HepG2 (cell line): Measurements from ENCODE around the gene NDEL1. TPM values are rescaled to one million over a fixed set of nuclear protein-coding genes. Genes with fewer than 3 reads are reported as not detected.

ENCODE experiments used
- ATAC-seq: fragments of 200-7000 bp; cut with Tn5 transposase; 3 replicates; pipeline ENCODE4 v1.9.1; 2020; ENCODE audit warnings: mild to moderate bottlenecking, moderate library complexity
- BruUV-seq: library from RNA; stranded (reverse); fragments of 400-500 nt; replicated peaks from 2 replicates; lab custom pipeline; 2021; lab: Mats Ljungman, UMichigan
- CTCF ChIA-PET: fragments of 300-600 bp; formaldehyde crosslinking; extraction: SDS; loops from one replicate; lab custom pipeline; 2021; ENCODE audit warnings: low total read pairs, inconsistent platforms, low intra/inter-chr PET ratio; lab: Yijun Ruan, JAX
- POLR2A ChIA-PET: fragments of 350-600 bp; sonication (Branson Sonifier 250); formaldehyde crosslinking; loops from one replicate; lab custom pipeline; 2020; ENCODE audit warnings: antibody characterized with exemption, inconsistent platforms; lab: Yijun Ruan, JAX
- DNase-seq: peaks from one replicate; pipeline ENCODE4 v3.0.0-alpha.2; 2015; ENCODE audit warnings: low spot score
- FAIRE-seq: peaks from 3 replicates; lab custom pipeline; 2011; peaks lifted over from hg19 to GRCh38; lab: Jason Lieb, UNC
- H2AFZ ChIP-seq: one replicate; pipeline ENCODE4 v1.6.1; 2011; ENCODE audit warnings: low read length, inconsistent platforms
- H3K27ac ChIP-seq: fragments of 300-600 bp; 3 replicates; pipeline ENCODE4 v1.8.0; 2011; ENCODE audit warnings: mixed run types, mild to moderate bottlenecking, mixed read lengths, low read length, inconsistent platforms; ENCODE audit not compliant: insufficient read depth; ENCODE audit errors: extremely low read length
- H3K27me3 ChIP-seq, 2 experiments: fragments of 200-600 bp in 1 of 2; 2 replicates in 1 of 2; 3 replicates in 1 of 2; pipeline versions ENCODE4 v1.6.0 to v1.8.0; 2011; ENCODE audit warnings: low read length in 2 of 2, mild to moderate bottlenecking in 2 of 2, moderate library complexity in 2 of 2, inconsistent platforms in 1 of 2; ENCODE audit not compliant: insufficient read depth in 2 of 2, control insufficient read depth in 1 of 2
- H3K36me3 ChIP-seq, 2 experiments: fragments of 200-600 bp in 1 of 2; replicated peaks in 1 of 2; 2 replicates in 1 of 2; 3 replicates in 1 of 2; pipeline versions ENCODE4 v1.5.1 to v1.8.0; 2011; ENCODE audit warnings: low read length in 2 of 2, inconsistent platforms in 1 of 2; ENCODE audit not compliant: insufficient read depth in 2 of 2, control insufficient read depth in 1 of 2
- H3K4me1 ChIP-seq: 2 replicates; pipeline ENCODE4 v1.5.1; 2012; ENCODE audit warnings: low read length, inconsistent platforms; ENCODE audit not compliant: insufficient read depth
- H3K4me2 ChIP-seq: 2 replicates; pipeline ENCODE4 v1.6.0; 2011; ENCODE audit warnings: low read depth, low read length, inconsistent platforms
- H3K4me3 ChIP-seq, 3 experiments: fragments of 200-600 bp in 1 of 3; sonication (generic), shearing (Covaris generic) in 1 of 3; replicated peaks in 1 of 3; 2 replicates each; pipeline ENCODE4 v1.5.1; 2011 to 2016; ENCODE audit warnings: low read length in 3 of 3, inconsistent platforms in 2 of 3, low read depth in 2 of 3, mild to moderate bottlenecking in 2 of 3, control low read depth in 1 of 3, mixed read lengths in 1 of 3; ENCODE audit not compliant: insufficient read depth in 1 of 3
- H3K79me2 ChIP-seq: one replicate; pipeline ENCODE4 v1.6.1; 2011; ENCODE audit warnings: low read length, inconsistent platforms; ENCODE audit not compliant: insufficient read depth
- H3K9ac ChIP-seq: 2 replicates; pipeline ENCODE4 v1.6.0; 2011; ENCODE audit warnings: mild to moderate bottlenecking, low read depth, low read length, inconsistent platforms; ENCODE audit not compliant: insufficient read depth
- H3K9me3 ChIP-seq: 2 replicates; pipeline ENCODE4 v1.5.1; 2012; ENCODE audit warnings: mild to moderate bottlenecking, low read length
- H4K20me1 ChIP-seq: 2 replicates; pipeline ENCODE4 v1.6.0; 2011; ENCODE audit warnings: inconsistent platforms, mild to moderate bottlenecking, low read length, moderate library complexity; ENCODE audit not compliant: insufficient read depth
- HMG20A ChIP-seq: IDR thresholded peaks from 2 replicates; pipeline ENCODE4 v1.6.1; 2016; ENCODE audit warnings: borderline replicate concordance
- MAX ChIP-seq: IDR thresholded peaks from 2 replicates; pipeline ENCODE4 v1.6.1; 2012; ENCODE audit warnings: inconsistent platforms
- MYC ChIP-seq: sonication (generic); formaldehyde crosslinking; IDR thresholded peaks from 2 replicates; pipeline ENCODE4 v1.9.0; 2021; ENCODE audit warnings: missing genetic modification reagents, borderline replicate concordance
- NR2C2 ChIP-seq: sonication (generic); formaldehyde crosslinking; IDR thresholded peaks from 2 replicates; pipeline ENCODE4 v1.4.0; 2020; ENCODE audit warnings: missing genetic modification reagents, mild to moderate bottlenecking, moderate library complexity, borderline replicate concordance
- NR2F1 ChIP-seq, 2 experiments: fragments of 450-650 bp in 1 of 2; formaldehyde crosslinking in 1 of 2; IDR thresholded peaks; 2 replicates each; pipeline versions ENCODE4 v1.5.0 to v1.6.1; 2016 to 2020; ENCODE audit warnings: mild to moderate bottlenecking in 1 of 2, missing compliant biosample characterization in 1 of 2, missing genetic modification reagents in 1 of 2, moderate library complexity in 1 of 2
- NR2F6 ChIP-seq, 2 experiments: IDR thresholded peaks; 2 replicates each; pipeline ENCODE4 v1.6.1; 2016; ENCODE audit warnings: antibody characterized with exemption in 1 of 2, mild to moderate bottlenecking in 1 of 2
- SALL1 ChIP-seq: sonication (generic); formaldehyde crosslinking; IDR thresholded peaks from 2 replicates; pipeline ENCODE4 v1.8.0; 2022; ENCODE audit warnings: mild to moderate bottlenecking, missing genetic modification reagents
- ZFX ChIP-seq: sonication (generic); formaldehyde crosslinking; IDR thresholded peaks from 2 replicates; pipeline ENCODE4 v1.4.0; 2020; ENCODE audit warnings: mild to moderate bottlenecking, low read depth, missing genetic modification reagents, moderate library complexity
- ZNF629 ChIP-seq: sonication (generic); formaldehyde crosslinking; conservative IDR thresholded peaks from 2 replicates; pipeline ENCODE4 v1.5.0; 2020; ENCODE audit warnings: missing genetic modification reagents
- ZSCAN25 ChIP-seq: sonication (generic); formaldehyde crosslinking; IDR thresholded peaks from 2 replicates; pipeline ENCODE4 v1.8.0; 2022; ENCODE audit warnings: mild to moderate bottlenecking, missing genetic modification reagents
- ZSCAN31 ChIP-seq: sonication (generic); formaldehyde crosslinking; IDR thresholded peaks from 2 replicates; pipeline ENCODE4 v1.5.0; 2020; ENCODE audit warnings: low read depth, mild to moderate bottlenecking, missing genetic modification reagents
- ZZZ3 ChIP-seq: sonication (generic); formaldehyde crosslinking; IDR thresholded peaks from 2 replicates; pipeline ENCODE4 v1.4.0; 2020; ENCODE audit warnings: missing genetic modification reagents, mild to moderate bottlenecking, borderline replicate concordance
- WGBS: methylation state at CpG from one replicate; pipeline ENCODE4 v1.1.6; 2017; ENCODE audit warnings: low lambda C conversion rate; 5-methylcytosine and 5-hydroxymethylcytosine counted together
- in situ Hi-C: cut with HindIII; loops from 2 replicates; pipeline ENCODE4 v1.10.0; 2017; ENCODE audit warnings: low pct_unique_long_range_greater_than_20kb; ENCODE audit not compliant: extremely low pct_ligation_motif_present
- intact Hi-C: fragments of 100-400 bp; cut with micrococcal nuclease; formaldehyde crosslinking; loops from one replicate; pipeline ENCODE4 v1.10.0; 2022; ENCODE audit not compliant: unreplicated experiment
- polyA plus RNA-seq, 8 experiments: library from polyadenylated mRNA; depleted of rRNA in 3 of 8; stranded (reverse) in 7 of 8; unstranded in 1 of 8; fragments of >200 nt; fragmentation: Illumina TruSeq in 4 of 8; extraction: Trizol in 4 of 8; gene quantifications; 2 replicates each; pipeline versions ENCODE4 v1.2.1 to v1.2.3, GENCODE V29; 2011 to 2016; ENCODE audit warnings: low read depth in 4 of 8, missing spikeins in 1 of 8, mixed read lengths in 1 of 8; ENCODE audit not compliant: insufficient read depth in 1 of 8
- total RNA-seq, 5 experiments: library from RNA; depleted of rRNA; stranded (reverse); fragments of >200 nt; fragmentation: Illumina TruSeq; extraction: Trizol; gene quantifications; 2 replicates each; pipeline ENCODE4 v1.2.3, GENCODE V29; 2016; ENCODE audit warnings: low read depth in 1 of 5
- TF ChIP-seq, protein P1 (sequence below): sonication (generic); formaldehyde crosslinking; IDR thresholded peaks from 2 replicates; pipeline ENCODE4 v1.5.1; 2020; ENCODE audit warnings: mild to moderate bottlenecking, missing genetic modification reagents, moderate library complexity
- TF ChIP-seq, protein P2 (sequence below): sonication (generic); formaldehyde crosslinking; IDR thresholded peaks from 2 replicates; pipeline ENCODE4 v1.4.0; 2020; ENCODE audit warnings: mild to moderate bottlenecking, low read depth, missing genetic modification reagents
- TF ChIP-seq, protein P3 (sequence below): sonication (generic); formaldehyde crosslinking; IDR thresholded peaks from 2 replicates; pipeline ENCODE4 v1.9.0; 2022; ENCODE audit warnings: missing genetic modification reagents, mild to moderate bottlenecking, borderline replicate concordance

NDEL1 gene
- total and polyA plus RNA-seq, 2 of the 13 experiments (the other 11 are each of a cell fraction or from before 2014, with no cell fraction given), result 59.8 to 153 TPM

DNA sequence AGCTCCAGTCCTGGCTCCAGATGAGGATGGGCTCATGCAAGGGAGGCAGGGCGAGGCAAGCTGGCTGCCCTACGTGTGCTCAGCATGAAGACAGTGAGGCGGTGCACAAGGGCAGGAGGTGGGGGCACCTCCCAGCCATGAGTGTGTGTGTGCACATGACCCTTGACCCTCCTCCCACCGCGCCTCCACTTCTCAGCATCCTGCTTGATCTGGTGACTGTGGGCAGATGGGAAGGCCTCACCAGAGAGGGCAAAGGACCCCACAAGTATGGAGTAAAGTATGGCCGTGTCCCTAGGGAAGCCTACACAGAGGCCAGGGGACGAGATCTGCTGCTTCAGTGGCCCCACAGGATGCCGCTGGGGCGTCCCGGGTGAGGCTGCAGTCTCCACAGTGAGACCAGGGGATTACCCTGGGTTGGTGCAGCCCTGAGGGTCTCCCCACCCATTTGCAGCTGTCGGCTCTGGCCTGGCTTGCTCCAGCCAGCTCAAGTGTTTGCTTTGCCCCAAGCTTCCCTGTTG lies 30.1 kb upstream of the NDEL1 start:
- in situ Hi-C loops, result loop anchor here (10.0 kb wide), 1 partner anchor 339 kb away; the partner anchor contains the start of gene CCDC42
- Histone ChIP-seq H3K27ac (no peak overlapping the region), H3K4me3 (peak overlapping the region in 2 of 3 experiments; percentile 24 to 62; a peak in 5 of 6 replicates), H3K4me2 (peak overlapping the region; percentile 69), H2AFZ (peak overlapping the region; percentile 49), H3K36me3 (no peaks in the 10 kb centered on the region), H3K4me1 (peaks cover 49% of the 10 kb centered on the region), H3K27me3 (no peaks in the 10 kb centered on the region), H3K79me2 (no peaks in the 10 kb centered on the region), H3K9me3 (no peaks in the 10 kb centered on the region), H3K9ac (peak overlapping the region; percentile 57), H4K20me1 (no peaks in the 10 kb centered on the region)
- POLR2A ChIA-PET, result interaction anchor here (3.2 kb wide), 1 partner anchor 30 kb away, joined by 16 read pairs; the partner anchor contains the start of gene NDEL1
- intact Hi-C loops, result no loop called here
- ATAC-seq (peak; percentile 59), DNase-seq (no peak), FAIRE-seq (no peak)
- CTCF ChIA-PET, result no interaction called here
- WGBS, result 27% methylated on average over 3 of the region's 11 CpGs
- no TSS peak for BruUV-seq
- TF ChIP-seq ZZZ3 (CRISPR knock-in tag) (0 out of 2 replicates have a peak, but pooled peaks have one; percentile 18), HMG20A (no peak), MAX (peak; percentile 51; the same call in 1 of the 2 replicates), NR2C2 (CRISPR knock-in tag) (peak; percentile 86), NR2F1 (CRISPR knock-in tag; IDR thresholded peaks at IDR 0.05) (0 out of 4 replicates have a peak, but pooled peaks of 1 of the 2 experiments have one; percentile 21), NR2F6 (IDR thresholded peaks at IDR 0.05) (peak; percentile 70; the same call in 1 of the 2 replicates), NR2F6 (CRISPR knock-in tag; IDR thresholded peaks at IDR 0.05) (peak; percentile 74), MYC (peak; percentile 62; the same call in 1 of the 2 replicates), ZNF629 (CRISPR knock-in tag) (0 out of 2 replicates have a peak, but pooled peaks have one; percentile 24), SALL1 (CRISPR knock-in tag) (peak; percentile 56; the same call in 1 of the 2 replicates), ZFX (CRISPR knock-in tag) (peak; percentile 71), ZSCAN31 (CRISPR knock-in tag) (0 out of 2 replicates have a peak, but pooled peaks have one; percentile 41), ZSCAN25 (CRISPR knock-in tag) (no peak)
- TF ChIP-seq, protein P1, sequence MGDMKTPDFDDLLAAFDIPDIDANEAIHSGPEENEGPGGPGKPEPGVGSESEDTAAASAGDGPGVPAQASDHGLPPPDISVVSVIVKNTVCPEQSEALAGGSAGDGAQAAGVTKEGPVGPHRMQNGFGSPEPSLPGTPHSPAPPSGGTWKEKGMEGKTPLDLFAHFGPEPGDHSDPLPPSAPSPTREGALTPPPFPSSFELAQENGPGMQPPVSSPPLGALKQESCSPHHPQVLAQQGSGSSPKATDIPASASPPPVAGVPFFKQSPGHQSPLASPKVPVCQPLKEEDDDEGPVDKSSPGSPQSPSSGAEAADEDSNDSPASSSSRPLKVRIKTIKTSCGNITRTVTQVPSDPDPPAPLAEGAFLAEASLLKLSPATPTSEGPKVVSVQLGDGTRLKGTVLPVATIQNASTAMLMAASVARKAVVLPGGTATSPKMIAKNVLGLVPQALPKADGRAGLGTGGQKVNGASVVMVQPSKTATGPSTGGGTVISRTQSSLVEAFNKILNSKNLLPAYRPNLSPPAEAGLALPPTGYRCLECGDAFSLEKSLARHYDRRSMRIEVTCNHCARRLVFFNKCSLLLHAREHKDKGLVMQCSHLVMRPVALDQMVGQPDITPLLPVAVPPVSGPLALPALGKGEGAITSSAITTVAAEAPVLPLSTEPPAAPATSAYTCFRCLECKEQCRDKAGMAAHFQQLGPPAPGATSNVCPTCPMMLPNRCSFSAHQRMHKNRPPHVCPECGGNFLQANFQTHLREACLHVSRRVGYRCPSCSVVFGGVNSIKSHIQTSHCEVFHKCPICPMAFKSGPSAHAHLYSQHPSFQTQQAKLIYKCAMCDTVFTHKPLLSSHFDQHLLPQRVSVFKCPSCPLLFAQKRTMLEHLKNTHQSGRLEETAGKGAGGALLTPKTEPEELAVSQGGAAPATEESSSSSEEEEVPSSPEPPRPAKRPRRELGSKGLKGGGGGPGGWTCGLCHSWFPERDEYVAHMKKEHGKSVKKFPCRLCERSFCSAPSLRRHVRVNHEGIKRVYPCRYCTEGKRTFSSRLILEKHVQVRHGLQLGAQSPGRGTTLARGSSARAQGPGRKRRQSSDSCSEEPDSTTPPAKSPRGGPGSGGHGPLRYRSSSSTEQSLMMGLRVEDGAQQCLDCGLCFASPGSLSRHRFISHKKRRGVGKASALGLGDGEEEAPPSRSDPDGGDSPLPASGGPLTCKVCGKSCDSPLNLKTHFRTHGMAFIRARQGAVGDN (CRISPR knock-in tag), result peak; percentile 74
- TF ChIP-seq, protein P2, sequence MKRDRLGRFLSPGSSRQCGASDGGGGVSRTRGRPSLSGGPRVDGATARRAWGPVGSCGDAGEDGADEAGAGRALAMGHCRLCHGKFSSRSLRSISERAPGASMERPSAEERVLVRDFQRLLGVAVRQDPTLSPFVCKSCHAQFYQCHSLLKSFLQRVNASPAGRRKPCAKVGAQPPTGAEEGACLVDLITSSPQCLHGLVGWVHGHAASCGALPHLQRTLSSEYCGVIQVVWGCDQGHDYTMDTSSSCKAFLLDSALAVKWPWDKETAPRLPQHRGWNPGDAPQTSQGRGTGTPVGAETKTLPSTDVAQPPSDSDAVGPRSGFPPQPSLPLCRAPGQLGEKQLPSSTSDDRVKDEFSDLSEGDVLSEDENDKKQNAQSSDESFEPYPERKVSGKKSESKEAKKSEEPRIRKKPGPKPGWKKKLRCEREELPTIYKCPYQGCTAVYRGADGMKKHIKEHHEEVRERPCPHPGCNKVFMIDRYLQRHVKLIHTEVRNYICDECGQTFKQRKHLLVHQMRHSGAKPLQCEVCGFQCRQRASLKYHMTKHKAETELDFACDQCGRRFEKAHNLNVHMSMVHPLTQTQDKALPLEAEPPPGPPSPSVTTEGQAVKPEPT (CRISPR knock-in tag), result 0 out of 2 replicates have a peak, but pooled peaks have one; percentile 51
- TF ChIP-seq, protein P3, sequence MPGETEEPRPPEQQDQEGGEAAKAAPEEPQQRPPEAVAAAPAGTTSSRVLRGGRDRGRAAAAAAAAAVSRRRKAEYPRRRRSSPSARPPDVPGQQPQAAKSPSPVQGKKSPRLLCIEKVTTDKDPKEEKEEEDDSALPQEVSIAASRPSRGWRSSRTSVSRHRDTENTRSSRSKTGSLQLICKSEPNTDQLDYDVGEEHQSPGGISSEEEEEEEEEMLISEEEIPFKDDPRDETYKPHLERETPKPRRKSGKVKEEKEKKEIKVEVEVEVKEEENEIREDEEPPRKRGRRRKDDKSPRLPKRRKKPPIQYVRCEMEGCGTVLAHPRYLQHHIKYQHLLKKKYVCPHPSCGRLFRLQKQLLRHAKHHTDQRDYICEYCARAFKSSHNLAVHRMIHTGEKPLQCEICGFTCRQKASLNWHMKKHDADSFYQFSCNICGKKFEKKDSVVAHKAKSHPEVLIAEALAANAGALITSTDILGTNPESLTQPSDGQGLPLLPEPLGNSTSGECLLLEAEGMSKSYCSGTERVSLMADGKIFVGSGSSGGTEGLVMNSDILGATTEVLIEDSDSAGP (CRISPR knock-in tag), result peak; percentile 53; the same call in 1 of the 2 replicates
